Left lung (tissue), 10 donors: ENCODE data around the gene PRXL2B. TPM values are rescaled to one million over a fixed set of nuclear protein-coding genes. Genes with fewer than 3 reads are reported as not detected.
A peak's percentile ranks its signal among the peaks of the same experiment; 100 is the strongest.

ENCODE experiments used
- ATAC-seq: fragments of 200-7000 bp; cut with Tn5 transposase; one replicate; pipeline ENCODE4 v1.9.1; 2020; ENCODE audit warnings: moderate library complexity
- DNase-seq, 4 donors: peaks; one replicate each; pipeline ENCODE4 v3.0.0-alpha.2; 2013 to 2020
- H3K27ac ChIP-seq, 2 donors: fragments of 200-600 bp; sonication (generic) in 1 of 2; one replicate each; pipeline versions ENCODE4 v1.5.0 to v1.8.0; 2020 to 2021
- H3K27me3 ChIP-seq, 2 donors: fragments of 200-600 bp; sonication (generic) in 1 of 2; one replicate each; pipeline versions ENCODE4 v1.5.0 to v1.8.0; 2020 to 2021
- H3K36me3 ChIP-seq, 2 donors: fragments of 200-600 bp; sonication (generic) in 1 of 2; one replicate each; pipeline versions ENCODE4 v1.5.0 to v1.8.0; 2020 to 2021
- H3K4me1 ChIP-seq, 2 donors: fragments of 200-600 bp; one replicate each; pipeline ENCODE4 v1.8.0; 2021
- H3K4me3 ChIP-seq, 2 donors: fragments of 200-600 bp; sonication (generic) in 1 of 2; one replicate each; pipeline versions ENCODE4 v1.5.0 to v1.8.0; 2020 to 2021; ENCODE audit warnings: mild to moderate bottlenecking in 1 of 2
- H3K9me3 ChIP-seq, 2 donors: fragments of 200-600 bp; sonication (generic) in 1 of 2; one replicate each; pipeline versions ENCODE4 v1.5.0 to v1.8.0; 2020 to 2021
- intact Hi-C, 2 donors: fragments of 100-400 bp; cut with DNase I; formaldehyde crosslinking; loops; one replicate each; pipeline versions ENCODE4 v1.11.2 to v1.14.2; 2022
- polyA plus RNA-seq, 6 donors: library from polyadenylated mRNA; unstranded; fragments of 120-200 nt; gene quantifications; one replicate each; pipeline ENCODE4 v1.2.1, GENCODE V29; 2013; ENCODE audit not compliant: insufficient read length in 6 of 6
- total RNA-seq, 2 donors: library from RNA; stranded (reverse); fragmentation: NEBNext Ultra II Directional; extraction: Animal tissue kit (Norgen Biotek cat#: 25700); gene quantifications; one replicate each; pipeline ENCODE4 v1.2.1, GENCODE V29; 2021
- TF ChIP-seq, protein P1 (sequence below), 2 donors: fragments of 200-600 bp; sonication (generic) in 1 of 2; IDR thresholded peaks; one replicate each; pipeline versions ENCODE4 v1.5.0 to v1.8.0; 2021; ENCODE audit warnings: antibody characterized with exemption in 2 of 2
- donor health status: DM: no; HTN: yes; CAD: no.
- donor health status: DM: no; HTN: no; CAD: no.

PRXL2B gene
- total and polyA plus RNA-seq, 8 donors, result 33.2 to 62.5 (median 45.4) TPM

DNA sequence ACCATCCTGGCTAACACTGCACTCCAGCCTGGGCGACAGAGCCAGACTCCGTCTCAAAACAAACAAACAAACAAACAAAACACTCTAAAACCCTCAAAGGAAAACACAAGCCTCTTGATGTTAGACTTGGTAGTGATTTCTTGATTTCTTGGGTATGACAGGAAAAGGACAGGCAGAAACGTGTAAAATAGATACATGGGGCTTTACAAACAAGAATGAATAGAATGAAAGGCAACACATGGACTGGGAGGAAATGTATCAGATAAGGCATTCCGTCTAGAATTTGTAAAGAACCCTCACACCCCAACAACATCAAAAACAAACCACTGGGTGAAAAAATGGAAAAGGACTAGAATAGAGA is 7.8 kb upstream of the PRXL2B start:
- TF ChIP-seq, protein P1, sequence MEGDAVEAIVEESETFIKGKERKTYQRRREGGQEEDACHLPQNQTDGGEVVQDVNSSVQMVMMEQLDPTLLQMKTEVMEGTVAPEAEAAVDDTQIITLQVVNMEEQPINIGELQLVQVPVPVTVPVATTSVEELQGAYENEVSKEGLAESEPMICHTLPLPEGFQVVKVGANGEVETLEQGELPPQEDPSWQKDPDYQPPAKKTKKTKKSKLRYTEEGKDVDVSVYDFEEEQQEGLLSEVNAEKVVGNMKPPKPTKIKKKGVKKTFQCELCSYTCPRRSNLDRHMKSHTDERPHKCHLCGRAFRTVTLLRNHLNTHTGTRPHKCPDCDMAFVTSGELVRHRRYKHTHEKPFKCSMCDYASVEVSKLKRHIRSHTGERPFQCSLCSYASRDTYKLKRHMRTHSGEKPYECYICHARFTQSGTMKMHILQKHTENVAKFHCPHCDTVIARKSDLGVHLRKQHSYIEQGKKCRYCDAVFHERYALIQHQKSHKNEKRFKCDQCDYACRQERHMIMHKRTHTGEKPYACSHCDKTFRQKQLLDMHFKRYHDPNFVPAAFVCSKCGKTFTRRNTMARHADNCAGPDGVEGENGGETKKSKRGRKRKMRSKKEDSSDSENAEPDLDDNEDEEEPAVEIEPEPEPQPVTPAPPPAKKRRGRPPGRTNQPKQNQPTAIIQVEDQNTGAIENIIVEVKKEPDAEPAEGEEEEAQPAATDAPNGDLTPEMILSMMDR (IDR thresholded peaks at IDR 0.05), result no peak
- Histone ChIP-seq H3K4me1 (peaks cover 14 to 67% of the 10 kb centered on the region in 2 donors), H3K36me3 (no peaks in the 10 kb centered on the region), H3K27ac (peak overlapping the region; percentile 83), H3K27me3 (no peaks in the 10 kb centered on the region), H3K4me3 (no peak overlapping the region), H3K9me3 (no peaks in the 10 kb centered on the region)
- intact Hi-C loops, result no loop called here
- DNase-seq, result no peak
- no peak for ATAC-seq

DNA sequence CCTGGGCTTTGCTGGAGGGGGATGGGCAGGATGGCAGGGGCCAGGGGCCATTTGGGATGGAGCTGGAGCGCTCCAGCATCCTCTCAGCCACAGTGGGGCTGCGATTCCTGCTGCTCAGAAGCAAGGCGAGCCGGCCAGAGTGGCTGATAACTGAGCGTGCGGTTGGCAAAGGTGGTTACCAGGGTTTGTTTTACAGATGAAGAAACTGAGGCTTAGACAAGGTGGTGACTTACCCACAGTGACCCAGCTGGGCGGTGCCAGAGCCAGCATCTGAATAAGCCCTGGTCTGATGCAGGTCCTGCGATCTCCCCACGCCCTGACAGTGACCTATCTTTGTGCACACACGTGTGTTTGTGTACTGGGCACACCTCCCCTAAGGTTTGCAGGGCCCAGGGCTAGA is 5.9 kb upstream of the PRXL2B start:
- no peaks in the 10 kb centered on the region for H3K27me3 ChIP-seq
- H3K9me3 ChIP-seq, result no peaks in the 10 kb centered on the region
- H3K27ac ChIP-seq, result no peak overlapping the region
- TF ChIP-seq, protein P1 (IDR thresholded peaks at IDR 0.05), result no peak
- ATAC-seq (no peak), DNase-seq (peak in 1 of 4 donors; percentile 46)
- H3K36me3 ChIP-seq, result no peaks in the 10 kb centered on the region
- peaks cover 31 to 83% of the 10 kb centered on the region in 2 donors for H3K4me1 ChIP-seq
- intact Hi-C loops, result no loop called here
- H3K4me3 ChIP-seq, result no peak overlapping the region

DNA sequence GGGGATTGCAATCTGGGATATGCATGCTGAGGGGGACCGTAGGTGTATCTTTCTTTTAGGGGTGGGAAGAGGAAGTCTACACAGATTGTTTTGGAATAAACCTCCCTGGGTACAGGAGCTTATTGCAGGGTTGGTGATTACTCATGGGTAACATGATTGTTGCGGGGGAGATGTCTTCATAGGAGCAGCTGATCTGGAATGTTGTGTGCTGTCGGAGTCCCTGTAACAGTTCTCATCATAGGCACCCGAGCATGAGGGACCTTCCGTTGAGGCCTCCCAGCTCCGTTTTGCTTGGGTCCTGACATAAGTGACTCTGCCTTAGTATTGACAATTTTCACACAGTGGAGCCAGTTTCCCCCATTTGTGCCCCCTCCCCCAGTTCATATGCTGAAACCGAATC is 4.2 kb upstream of the PRXL2B start:
- Histone ChIP-seq H3K36me3 (no peaks in the 10 kb centered on the region), H3K27ac (peak overlapping the region in 1 of 2 donors; percentile 50), H3K4me1 (peaks cover 26 to 71% of the 10 kb centered on the region in 2 donors), H3K27me3 (peaks cover 0 to 6% of the 10 kb centered on the region in 2 donors), H3K9me3 (no peaks in the 10 kb centered on the region), H3K4me3 (no peak overlapping the region)
- ATAC-seq, result no peak
- DNase-seq, result peak in 1 of 4 donors; percentile 2
- intact Hi-C loops, result no loop called here
- TF ChIP-seq, protein P1 (IDR thresholded peaks at IDR 0.05), result no peak

DNA sequence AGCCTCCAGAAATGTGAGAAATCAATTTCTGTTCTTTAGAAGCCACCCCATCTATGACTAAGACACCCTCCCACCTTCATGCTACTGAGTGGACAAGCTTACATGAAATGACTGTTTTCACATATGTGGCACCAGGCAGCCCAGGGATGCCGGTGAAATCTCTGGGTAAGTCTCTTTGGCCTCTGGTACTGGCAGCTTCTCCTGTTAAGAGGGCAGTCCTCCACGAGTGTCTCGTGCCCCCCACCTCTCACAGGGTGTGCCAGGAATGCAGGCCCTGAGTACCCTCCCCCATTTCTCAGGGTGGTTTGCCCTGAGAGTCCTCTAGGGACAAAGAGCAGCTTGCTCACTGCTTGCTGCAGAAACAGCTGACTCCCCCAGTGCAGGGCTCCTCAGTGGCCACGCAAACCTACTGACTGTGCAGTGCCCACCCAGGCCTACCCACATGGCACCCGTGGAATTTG is 3.2 kb upstream of the PRXL2B start:
- intact Hi-C loops, result no loop called here
- TF ChIP-seq, protein P1 (IDR thresholded peaks at IDR 0.05), result no peak
- Histone ChIP-seq H3K4me1 (peaks cover 21 to 68% of the 10 kb centered on the region in 2 donors), H3K9me3 (no peaks in the 10 kb centered on the region), H3K36me3 (no peaks in the 10 kb centered on the region), H3K4me3 (peak overlapping the region in 1 of 2 donors; percentile 4), H3K27me3 (peaks cover 0 to 10% of the 10 kb centered on the region in 2 donors), H3K27ac (peak overlapping the region in 1 of 2 donors; percentile 98)
- peak in 1 of 4 donors; percentile 50 for DNase-seq
- ATAC-seq, result no peak

DNA sequence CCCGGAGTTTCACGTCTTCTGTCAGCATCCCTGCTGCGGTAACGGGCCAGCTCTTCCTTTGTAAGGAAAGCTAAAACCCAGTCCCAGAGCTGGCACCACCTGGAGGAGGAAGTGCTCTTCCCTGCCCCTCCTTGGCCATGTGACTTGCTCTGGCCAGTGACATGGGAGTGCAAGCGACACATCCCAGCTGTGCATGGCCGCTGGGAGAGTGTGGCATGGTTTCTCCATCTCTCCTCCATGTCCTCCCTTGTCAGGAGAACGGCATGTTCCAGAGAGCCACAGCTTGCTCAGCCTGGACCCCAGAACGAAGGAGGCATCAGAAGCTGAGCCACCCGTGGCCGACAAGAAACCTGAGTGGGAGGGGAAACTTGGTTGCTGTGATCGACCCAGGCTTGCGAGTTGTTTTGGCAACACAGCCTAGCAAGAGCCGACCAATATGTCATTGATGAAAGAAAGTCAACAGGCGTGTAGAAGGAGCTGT is 2.7 kb upstream of the PRXL2B start:
- intact Hi-C loops, result no loop called here
- peak; percentile 43 to 84 (median 68) for DNase-seq
- Histone ChIP-seq H3K27ac (peak overlapping the region; percentile 97 to 98), H3K36me3 (peaks cover 0 to 5% of the 10 kb centered on the region in 2 donors), H3K27me3 (peaks cover 0 to 10% of the 10 kb centered on the region in 2 donors), H3K9me3 (no peaks in the 10 kb centered on the region), H3K4me3 (peak overlapping the region in 1 of 2 donors; percentile 4), H3K4me1 (peaks cover 21 to 63% of the 10 kb centered on the region in 2 donors)
- peak; percentile 9 for ATAC-seq
- TF ChIP-seq, protein P1 (IDR thresholded peaks at IDR 0.05), result no peak
